Measurements from ENCODE around the gene ST6GALNAC6. TPM values are rescaled to one million over a fixed set of nuclear protein-coding genes. Genes with fewer than 3 reads are reported as not detected.

The ST6GALNAC6 gene
- polyA plus RNA-seq, 4 donors = 41.4 to 53.1 (median 47.2) TPM

GRCh38 chr9:127934986-127935385, 35.6 kb upstream of the ST6GALNAC6 start:
- DNase-seq (ENCODE audit: low read depth in 4 of 4, low spot score in 2 of 4) = no peak

DNA sequence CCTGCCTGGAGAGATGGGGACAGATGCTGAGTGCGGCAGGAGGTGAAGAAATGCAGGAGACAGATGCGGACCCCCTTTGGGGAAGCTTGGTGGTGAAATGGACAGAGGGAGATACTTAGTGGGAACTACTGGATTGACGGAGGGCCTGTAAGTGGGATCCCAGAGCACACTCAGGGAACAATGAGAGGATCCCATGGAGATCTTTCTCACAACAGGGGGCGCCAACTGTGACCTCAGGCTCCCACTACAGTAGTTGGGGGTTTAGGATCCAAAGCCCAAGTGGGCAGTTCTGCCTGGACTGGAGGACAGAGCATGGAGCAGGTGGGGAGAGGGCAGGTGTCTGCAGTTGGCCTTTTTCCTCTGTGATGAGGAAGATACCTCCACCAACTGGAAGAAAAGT, 34.8 kb upstream of the ST6GALNAC6 start:
- no peak for DNase-seq (ENCODE audit: low read depth in 4 of 4, low spot score in 2 of 4)

DNA sequence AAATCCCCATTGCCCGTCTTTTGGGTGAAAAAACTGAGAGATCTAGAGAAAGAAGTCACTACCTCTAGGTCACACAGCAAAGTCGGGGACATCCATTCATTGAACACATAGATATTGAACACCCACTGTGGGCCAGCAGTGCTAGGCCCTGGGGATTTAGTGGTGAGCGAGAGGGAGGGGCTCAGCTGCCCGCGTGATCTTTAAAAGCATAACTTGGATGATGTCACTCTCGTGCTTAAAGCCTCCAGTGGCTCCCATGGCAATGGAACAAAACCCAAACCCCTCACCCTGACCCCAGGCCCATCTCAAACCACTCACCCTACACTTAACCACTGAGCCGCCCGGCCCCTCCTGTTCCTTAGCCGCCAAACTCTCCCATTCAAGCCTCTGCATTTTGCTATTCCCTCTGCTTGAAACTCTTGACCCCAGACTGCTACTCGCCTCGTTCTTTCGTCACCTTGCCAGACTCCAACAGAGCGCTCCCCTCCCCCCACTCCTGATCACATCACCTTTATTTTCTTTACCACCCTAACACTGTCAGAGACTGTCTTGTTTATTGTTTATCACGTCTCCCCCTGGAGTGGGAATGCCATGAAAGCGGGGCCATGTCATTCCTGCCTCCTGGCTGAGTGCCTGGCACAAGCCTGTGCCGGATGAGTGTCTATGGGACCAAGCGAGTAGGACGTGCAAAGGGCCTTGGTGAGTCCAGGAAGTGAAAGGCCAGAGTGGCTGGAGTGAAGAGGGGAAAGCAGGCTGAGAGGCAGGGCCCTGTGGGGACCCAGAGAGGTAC, 31.9 kb upstream of the ST6GALNAC6 start:
- DNase-seq (ENCODE audit: low read depth in 4 of 4, low spot score in 2 of 4) = no peak

DNA sequence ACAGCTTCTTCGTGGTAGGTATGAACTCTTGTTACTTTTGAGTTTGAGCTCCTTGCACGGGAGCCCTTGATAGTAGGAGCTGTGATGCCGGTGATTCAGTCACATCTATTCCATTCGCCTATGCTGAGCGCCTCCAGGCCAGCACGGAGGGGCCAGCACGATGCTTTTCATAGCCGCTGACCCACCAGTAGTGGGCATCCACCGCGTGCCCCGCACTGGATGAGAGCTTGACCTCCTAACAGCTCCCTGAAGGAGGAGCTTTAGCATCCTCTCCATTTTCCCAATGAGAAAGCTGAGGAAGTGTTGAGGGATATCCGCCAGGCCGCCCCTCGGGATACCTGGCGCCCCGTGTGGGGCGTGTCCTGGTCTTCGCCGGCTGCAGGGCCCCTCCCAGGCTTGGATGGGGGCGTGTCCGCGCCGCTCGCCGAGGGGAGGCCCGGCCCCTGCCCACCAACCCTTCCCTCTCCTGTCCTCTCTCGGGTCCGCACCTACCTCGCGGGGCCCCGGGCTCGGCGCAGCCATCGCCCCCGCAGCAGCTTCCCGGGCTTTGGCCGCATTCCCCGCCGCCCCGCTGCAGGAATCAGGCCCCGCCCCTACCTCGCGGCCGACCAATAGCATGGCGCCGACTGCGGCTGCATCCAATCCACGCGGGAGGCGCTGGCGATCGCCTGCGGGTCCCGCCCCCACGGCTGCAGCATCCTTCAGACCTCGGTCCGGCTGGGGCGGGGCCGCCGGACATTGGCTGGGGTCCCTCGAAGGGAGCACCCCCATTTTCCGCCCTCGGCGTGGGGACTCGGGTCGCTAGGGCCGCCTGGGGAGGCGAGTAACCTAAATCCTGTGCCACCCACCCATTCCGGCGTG, 31.1 kb upstream of the ST6GALNAC6 start, which contains the start of gene PIP5KL1:
Gene PIP5KL1, minus strand, starts transcription at position 547 of the 861 bp plus-strand sequence. Its CDS starts 25 bp downstream, at position 522.
- DNase-seq (ENCODE audit: low read depth in 4 of 4, low spot score in 2 of 4) = no peak

- DNase-seq (ENCODE audit: low read depth in 4 of 4, low spot score in 2 of 4) = no peak
These were observed 30.2 kb upstream of the ST6GALNAC6 start for GRCh38 chr9:127929625-127929979.

DNA sequence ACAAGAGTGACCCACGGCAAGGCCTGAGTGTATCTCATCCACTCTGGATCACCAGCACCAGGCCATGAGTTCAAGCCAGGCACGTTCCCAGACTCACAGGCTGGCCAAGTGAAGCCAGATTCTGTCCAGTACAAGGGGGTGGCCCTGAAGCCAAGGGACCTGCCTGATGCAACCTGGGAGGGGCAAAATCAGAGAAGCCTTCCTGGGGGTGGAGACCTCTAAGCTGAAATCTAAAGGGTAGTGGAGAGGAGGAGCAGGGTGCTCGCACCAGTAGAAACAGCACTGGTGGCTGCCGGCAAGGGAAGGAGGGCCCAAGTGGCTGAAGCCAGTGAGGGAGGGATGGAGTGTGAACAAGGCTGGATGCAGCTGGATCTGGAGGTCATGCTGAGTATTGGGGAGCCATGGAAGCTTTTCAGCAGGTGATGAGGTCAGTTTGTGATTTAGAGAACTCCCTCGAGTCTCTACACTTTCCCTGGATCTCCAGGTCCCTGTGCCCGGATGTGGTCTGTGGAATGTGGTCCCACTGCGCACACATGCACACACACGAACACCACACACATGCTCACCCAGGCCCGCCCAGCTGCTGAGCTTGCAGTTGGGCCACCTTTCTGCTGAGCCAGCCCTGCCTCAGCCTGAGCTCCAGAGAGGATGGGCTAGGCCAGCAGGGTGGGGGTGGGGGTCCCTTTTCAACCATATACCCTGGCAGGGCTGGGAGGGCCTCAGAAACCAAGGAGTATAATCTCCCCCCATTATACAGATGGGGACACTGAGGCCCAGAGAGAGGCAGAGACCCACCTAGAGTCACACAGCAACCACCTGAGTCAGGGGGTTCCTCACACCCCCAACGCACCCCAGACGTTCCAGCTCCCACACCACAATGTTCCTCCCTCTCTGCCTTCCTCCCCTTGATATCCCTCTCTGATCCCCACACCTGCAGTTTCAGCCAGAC, 29.5 kb upstream of the ST6GALNAC6 start:
- no peak for DNase-seq (ENCODE audit: low read depth in 4 of 4, low spot score in 2 of 4)

- DNase-seq (ENCODE audit: low read depth in 4 of 4, low spot score in 2 of 4) = no peak
These were observed 28.7 kb upstream of the ST6GALNAC6 start for GRCh38 chr9:127927988-127928675.

DNA sequence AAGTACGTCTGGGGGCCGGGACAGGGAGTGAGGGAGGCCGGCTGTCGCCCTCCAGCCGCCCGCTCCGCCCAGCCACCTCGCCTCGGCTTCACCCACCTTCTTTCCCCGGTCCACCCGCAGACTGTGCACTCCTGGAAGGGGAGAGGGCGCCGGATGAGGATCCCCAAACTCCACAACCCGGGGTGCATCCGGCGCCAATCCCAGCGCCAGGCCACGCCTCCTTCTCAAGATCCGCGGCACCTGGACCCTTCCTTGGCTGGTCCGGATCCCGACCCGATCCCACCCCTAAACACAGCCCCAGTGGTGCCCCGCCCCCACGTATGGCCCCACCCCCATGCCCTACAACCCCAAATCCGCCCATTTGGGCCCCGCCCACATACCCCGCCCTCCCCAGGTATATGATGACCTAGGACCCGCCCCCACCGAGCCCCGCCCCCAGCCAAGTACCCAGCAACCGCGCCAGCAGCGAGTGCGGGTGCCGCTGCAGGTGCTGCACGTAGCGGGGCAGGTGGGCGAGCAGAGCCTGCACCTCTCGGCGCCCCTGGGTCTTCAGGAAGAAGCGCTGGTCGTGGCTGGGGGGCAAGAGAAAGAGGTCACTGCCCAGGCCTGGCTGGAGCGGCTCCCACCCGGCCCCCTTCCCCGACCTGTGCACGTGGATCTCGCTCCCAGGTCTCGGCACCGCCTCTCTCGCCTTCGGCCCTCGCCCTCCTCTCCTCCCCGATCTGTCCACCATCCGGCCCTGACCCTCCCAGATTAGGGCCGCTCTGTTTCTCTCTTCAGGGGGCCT, 28.0 kb upstream of the ST6GALNAC6 start:
- no peak for DNase-seq (ENCODE audit: low read depth in 4 of 4, low spot score in 2 of 4)

DNA sequence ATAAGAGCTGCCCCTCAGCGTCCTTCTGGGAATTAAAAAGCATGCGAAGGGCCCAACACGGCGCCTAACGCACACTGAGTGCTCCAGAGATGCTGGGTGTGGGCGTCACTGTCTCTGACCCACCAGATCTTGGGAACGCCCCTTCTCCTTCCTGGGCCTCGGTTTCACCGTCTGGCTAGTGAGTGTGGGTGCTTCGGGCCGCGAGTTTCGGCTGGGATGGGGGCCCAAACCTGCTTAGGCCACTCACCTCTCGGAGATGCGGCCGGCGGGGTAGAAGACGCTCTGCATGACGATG, 27.4 kb upstream of the ST6GALNAC6 start:
- no peak for DNase-seq (ENCODE audit: low read depth in 4 of 4, low spot score in 2 of 4)

GRCh38 chr9:127925959-127926905, 26.8 kb upstream of the ST6GALNAC6 start:
- no peak for DNase-seq (ENCODE audit: low read depth in 4 of 4, low spot score in 2 of 4)

GRCh38 chr9:127924736-127925444, 25.5 kb upstream of the ST6GALNAC6 start:
- DNase-seq (ENCODE audit: low read depth in 4 of 4, low spot score in 2 of 4) = no peak

GRCh38 chr9:127923771-127924170, 24.4 kb upstream of the ST6GALNAC6 start:
- no peak for DNase-seq (ENCODE audit: low read depth in 4 of 4, low spot score in 2 of 4)

DNA sequence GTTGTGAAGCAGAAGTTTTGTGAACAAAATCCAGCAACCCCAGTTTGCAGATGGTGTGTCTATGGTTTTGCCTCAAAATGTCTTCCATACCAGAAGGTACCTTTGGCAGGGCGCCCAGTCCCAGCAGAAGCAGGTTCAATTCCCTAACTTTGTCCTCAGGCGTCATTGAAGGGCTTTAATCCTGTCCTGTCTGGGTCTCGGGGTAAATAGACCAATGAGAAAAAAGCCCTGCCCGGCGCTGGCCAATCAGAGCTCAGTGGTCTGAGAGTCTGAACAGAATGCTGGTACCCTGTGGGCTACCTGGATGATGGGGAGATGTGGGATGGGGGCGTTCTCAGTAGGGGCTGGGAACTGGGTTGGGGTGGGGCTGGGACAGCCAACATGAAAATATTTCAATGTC, 23.6 kb upstream of the ST6GALNAC6 start:
- DNase-seq (ENCODE audit: low read depth in 4 of 4, low spot score in 2 of 4) = no peak

DNA sequence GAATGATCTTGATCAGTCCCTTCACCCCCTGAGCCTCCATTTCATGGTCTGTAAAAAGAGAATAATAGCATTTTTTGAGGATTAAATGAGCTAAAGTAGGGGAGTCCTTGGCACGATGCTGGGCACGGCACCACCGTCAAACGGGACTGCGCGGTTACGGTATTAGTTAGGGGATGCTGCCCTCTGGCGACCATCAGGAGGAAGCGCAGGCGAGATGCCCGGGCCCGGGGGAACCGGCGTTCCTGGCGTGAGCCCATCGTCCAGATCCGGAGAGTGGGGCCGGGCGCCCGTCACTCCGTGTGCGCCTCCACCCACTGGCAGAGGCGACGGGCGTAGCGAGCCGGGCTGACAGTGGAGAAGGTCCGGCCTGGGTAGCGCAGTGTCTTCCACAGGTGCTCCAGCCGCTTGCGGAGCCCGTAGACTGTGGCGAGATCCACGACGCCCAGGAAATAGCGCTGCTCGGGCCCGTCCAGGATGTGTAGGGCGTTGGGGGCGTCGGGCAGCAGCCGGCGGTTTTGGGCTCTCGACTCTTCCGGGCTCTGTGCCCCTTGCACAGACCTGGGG, 22.2 kb upstream of the ST6GALNAC6 start:
- DNase-seq (ENCODE audit: low read depth in 4 of 4, low spot score in 2 of 4) = no peak

GRCh38 chr9:127920794-127921193, 21.4 kb upstream of the ST6GALNAC6 start:
- no peak for DNase-seq (ENCODE audit: low read depth in 4 of 4, low spot score in 2 of 4)

GRCh38 chr9:127919253-127919815, 19.9 kb upstream of the ST6GALNAC6 start:
- DNase-seq (ENCODE audit: low read depth in 4 of 4, low spot score in 2 of 4) = no peak

Measured in left renal cortex interstitium (tissue), 4 donors.